Thyroid gland (tissue), 4 donors: ENCODE results near the gene PIGQ.

ENCODE experiments used
- POLR2A ChIP-seq, 2 donors: fragments of 450-650 bp; IDR thresholded peaks; one replicate each; pipeline ENCODE4 v1.6.1; 2017; ENCODE audit warnings: antibody characterized with exemption in 2 of 2, mild to moderate bottlenecking in 2 of 2, moderate library complexity in 1 of 2
- TF ChIP-seq, protein P1 (sequence below), 6 experiments: fragments of 200-600 bp in 3 of 6; fragments of 450-650 bp in 3 of 6; sonication (generic) in 3 of 6; IDR thresholded peaks; one replicate each; pipeline ENCODE4 v1.5.1; 2016 to 2019; ENCODE audit warnings: antibody characterized with exemption in 6 of 6, mild to moderate bottlenecking in 2 of 6, inconsistent platforms in 1 of 6, moderate library complexity in 1 of 6

DNA sequence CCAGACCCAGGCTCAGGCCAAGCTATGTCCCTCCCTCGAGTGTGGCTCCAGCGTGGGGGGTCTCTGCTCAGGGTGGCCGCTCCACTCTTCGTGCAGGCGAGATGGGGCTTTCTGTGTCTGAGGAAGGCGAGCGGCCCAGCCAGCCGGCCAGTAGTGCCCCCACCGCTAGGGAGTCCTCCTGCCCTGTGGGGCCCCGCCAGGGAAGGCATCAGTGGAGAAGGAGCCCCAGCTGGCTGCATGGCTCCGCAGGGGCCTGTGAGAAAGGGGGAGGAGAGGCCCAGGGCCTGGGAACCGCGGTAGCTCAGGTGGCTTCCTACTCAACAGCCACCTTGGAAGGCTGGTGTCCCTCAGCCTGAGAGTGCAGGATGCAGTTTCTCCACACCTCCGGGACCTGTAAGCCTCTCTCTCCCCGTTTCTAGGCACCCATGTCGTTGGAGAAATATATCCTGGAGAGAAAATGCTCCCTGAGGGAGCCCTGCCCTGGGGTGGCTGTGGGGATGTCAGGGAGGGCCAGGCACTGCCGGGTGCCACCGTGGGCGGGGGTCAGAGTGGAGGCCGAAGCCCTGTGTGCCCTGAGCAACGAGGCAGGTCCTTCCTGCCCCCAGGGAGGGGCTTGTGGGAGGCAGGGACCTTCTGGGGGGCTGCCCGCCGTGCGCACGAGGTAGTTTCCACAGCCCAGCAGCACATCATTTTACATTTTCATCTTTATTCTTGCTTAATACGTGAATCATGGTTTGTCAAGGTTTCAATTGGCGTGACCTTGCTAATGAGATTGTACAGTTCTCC, 3.3 kb downstream of the PIGQ start:
- TF ChIP-seq, protein P1, sequence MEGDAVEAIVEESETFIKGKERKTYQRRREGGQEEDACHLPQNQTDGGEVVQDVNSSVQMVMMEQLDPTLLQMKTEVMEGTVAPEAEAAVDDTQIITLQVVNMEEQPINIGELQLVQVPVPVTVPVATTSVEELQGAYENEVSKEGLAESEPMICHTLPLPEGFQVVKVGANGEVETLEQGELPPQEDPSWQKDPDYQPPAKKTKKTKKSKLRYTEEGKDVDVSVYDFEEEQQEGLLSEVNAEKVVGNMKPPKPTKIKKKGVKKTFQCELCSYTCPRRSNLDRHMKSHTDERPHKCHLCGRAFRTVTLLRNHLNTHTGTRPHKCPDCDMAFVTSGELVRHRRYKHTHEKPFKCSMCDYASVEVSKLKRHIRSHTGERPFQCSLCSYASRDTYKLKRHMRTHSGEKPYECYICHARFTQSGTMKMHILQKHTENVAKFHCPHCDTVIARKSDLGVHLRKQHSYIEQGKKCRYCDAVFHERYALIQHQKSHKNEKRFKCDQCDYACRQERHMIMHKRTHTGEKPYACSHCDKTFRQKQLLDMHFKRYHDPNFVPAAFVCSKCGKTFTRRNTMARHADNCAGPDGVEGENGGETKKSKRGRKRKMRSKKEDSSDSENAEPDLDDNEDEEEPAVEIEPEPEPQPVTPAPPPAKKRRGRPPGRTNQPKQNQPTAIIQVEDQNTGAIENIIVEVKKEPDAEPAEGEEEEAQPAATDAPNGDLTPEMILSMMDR (IDR thresholded peaks at IDR 0.05), result no peak
- TF ChIP-seq POLR2A (IDR thresholded peaks at IDR 0.05), result no peak
